ENCODE results near the gene NOD1. TPM values are rescaled to one million over a fixed set of nuclear protein-coding genes. Genes with fewer than 3 reads are reported as not detected.

The NOD1 gene
- total and polyA plus RNA-seq, 3 donors from 2014 or later = 4.6 to 12.9 (median 11.9) TPM

DNA sequence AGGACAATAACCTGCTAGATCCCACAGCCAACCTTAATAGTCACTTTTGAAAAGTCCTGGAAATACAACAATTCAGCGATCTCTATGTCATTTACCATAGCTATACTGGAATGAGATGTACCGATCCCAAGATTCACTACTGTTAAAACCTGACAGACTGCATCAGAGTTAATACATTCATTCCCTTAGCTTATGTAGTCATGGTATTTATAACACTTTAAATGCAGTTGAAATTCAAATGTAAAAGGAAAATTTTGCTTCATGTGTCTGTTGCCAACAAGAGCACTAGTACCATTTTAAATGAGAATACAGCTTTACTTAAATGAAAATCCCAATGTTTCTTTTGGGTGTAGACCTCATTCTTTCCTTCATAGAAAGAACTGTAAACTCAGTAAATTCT lies 37.2 kb upstream of the NOD1 start:
- 95 to 100% methylated on average over 2 of the region's 2 CpGs for WGBS, 2 donors
- Histone ChIP-seq H3K9me3 (no peaks in the 10 kb centered on the region), H3K27me3 (no peaks in the 10 kb centered on the region), H3K27ac (no peak overlapping the region), H3K4me3 (no peak overlapping the region), H3K36me3 (ENCODE audit: low read depth, missing control alignments) (no peaks in the 10 kb centered on the region), H3K4me1 (no peaks in the 10 kb centered on the region)
- TF ChIP-seq, protein P1, sequence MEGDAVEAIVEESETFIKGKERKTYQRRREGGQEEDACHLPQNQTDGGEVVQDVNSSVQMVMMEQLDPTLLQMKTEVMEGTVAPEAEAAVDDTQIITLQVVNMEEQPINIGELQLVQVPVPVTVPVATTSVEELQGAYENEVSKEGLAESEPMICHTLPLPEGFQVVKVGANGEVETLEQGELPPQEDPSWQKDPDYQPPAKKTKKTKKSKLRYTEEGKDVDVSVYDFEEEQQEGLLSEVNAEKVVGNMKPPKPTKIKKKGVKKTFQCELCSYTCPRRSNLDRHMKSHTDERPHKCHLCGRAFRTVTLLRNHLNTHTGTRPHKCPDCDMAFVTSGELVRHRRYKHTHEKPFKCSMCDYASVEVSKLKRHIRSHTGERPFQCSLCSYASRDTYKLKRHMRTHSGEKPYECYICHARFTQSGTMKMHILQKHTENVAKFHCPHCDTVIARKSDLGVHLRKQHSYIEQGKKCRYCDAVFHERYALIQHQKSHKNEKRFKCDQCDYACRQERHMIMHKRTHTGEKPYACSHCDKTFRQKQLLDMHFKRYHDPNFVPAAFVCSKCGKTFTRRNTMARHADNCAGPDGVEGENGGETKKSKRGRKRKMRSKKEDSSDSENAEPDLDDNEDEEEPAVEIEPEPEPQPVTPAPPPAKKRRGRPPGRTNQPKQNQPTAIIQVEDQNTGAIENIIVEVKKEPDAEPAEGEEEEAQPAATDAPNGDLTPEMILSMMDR (IDR thresholded peaks at IDR 0.05) = no peak
- TF ChIP-seq POLR2A (IDR thresholded peaks at IDR 0.05) = no peak
- no peak for DNase-seq
- intact Hi-C loops (cut with DNase I; ENCODE audit: low total_unique reads) = no loop called here

DNA sequence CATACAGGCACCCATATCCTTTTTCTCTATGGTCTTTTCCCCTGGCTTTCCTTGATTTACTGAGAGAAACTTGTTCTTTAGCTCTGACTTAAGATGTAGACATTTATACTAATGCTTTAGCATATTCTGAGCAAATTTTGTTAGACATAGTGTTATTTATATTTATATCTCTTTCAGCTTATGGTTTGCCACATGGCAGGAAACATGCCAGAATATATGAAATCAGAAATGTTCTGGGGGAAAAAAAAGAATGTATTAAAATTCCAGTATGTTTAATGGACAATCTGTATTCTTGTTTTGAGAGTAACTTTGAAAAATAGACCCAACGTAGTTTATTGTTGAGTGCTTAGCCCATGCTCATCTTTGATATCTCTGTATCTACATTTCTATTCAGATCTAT lies 36.2 kb upstream of the NOD1 start:
- no peak overlapping the region for H3K27ac ChIP-seq
- TF ChIP-seq POLR2A (IDR thresholded peaks at IDR 0.05) = no peak
- TF ChIP-seq, protein P1 (IDR thresholded peaks at IDR 0.05) = no peak
- no peak for DNase-seq
- WGBS, 2 donors = 95 to 96% methylated on average over 1 of the region's 1 CpG
- H3K4me3 ChIP-seq = no peak overlapping the region
- intact Hi-C loops (cut with DNase I; ENCODE audit: low total_unique reads) = no loop called here
- no peaks in the 10 kb centered on the region for H3K9me3 ChIP-seq
- H3K4me1 ChIP-seq = no peaks in the 10 kb centered on the region
- H3K36me3 ChIP-seq (ENCODE audit: low read depth, missing control alignments) = no peaks in the 10 kb centered on the region
- H3K27me3 ChIP-seq = no peaks in the 10 kb centered on the region

DNA sequence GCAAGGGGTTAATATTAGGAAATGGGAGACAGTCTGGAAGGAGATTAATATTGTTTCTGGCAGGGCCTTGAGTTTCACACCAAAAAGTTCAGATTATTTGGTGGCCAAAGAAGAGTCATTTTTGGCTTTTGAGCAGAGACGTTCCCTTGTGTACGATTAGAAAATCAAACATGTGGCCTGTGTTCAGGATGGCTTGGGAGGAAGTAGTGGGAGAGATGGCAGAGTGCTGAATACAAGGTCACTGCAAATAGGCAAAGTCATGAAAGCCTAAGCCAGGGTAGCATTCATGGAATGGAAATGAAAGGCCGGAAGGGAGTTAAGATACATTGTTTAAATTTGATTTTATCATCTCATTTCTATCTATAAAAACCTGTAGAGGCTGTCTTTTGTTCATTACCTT lies 35.6 kb upstream of the NOD1 start:
- H3K9me3 ChIP-seq = no peaks in the 10 kb centered on the region
- no peaks in the 10 kb centered on the region for H3K36me3 ChIP-seq (ENCODE audit: low read depth, missing control alignments)
- intact Hi-C loops (cut with DNase I; ENCODE audit: low total_unique reads) = no loop called here
- H3K4me1 ChIP-seq = no peaks in the 10 kb centered on the region
- TF ChIP-seq POLR2A (IDR thresholded peaks at IDR 0.05) = no peak
- TF ChIP-seq, protein P1 (IDR thresholded peaks at IDR 0.05) = no peak
- no peak overlapping the region for H3K27ac ChIP-seq
- WGBS, 2 donors = 38 to 49% methylated on average over 3 of the region's 3 CpGs
- no peak for DNase-seq
- H3K4me3 ChIP-seq = no peak overlapping the region
- H3K27me3 ChIP-seq = no peaks in the 10 kb centered on the region

DNA sequence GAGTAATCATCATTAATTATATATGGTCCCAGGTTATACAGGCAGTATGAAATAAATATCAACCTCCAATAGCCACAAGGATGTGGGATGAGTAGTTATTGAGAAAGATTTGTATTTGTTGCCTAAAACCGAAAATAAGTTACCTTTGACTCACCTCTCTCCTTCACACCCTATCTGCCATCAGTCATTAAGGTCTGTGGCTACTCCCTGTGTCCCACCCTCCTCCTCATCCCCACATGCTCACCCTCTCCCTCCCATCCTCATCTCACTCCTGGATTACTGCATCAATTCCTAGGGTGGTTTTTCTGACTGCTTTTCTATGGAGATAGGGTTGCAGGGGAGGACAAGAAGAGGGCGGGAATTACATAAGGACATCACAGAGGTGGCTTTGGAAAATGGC lies 35.2 kb upstream of the NOD1 start:
- Histone ChIP-seq H3K9me3 (no peaks in the 10 kb centered on the region), H3K36me3 (ENCODE audit: low read depth, missing control alignments) (no peaks in the 10 kb centered on the region), H3K4me1 (no peaks in the 10 kb centered on the region), H3K27ac (no peak overlapping the region), H3K4me3 (no peak overlapping the region), H3K27me3 (no peaks in the 10 kb centered on the region)
- 72 to 77% methylated on average over 2 of the region's 2 CpGs for WGBS, 2 donors
- intact Hi-C loops (cut with DNase I; ENCODE audit: low total_unique reads) = no loop called here
- DNase-seq = no peak
- TF ChIP-seq, protein P1 (IDR thresholded peaks at IDR 0.05) = no peak
- TF ChIP-seq POLR2A (IDR thresholded peaks at IDR 0.05) = no peak

DNA sequence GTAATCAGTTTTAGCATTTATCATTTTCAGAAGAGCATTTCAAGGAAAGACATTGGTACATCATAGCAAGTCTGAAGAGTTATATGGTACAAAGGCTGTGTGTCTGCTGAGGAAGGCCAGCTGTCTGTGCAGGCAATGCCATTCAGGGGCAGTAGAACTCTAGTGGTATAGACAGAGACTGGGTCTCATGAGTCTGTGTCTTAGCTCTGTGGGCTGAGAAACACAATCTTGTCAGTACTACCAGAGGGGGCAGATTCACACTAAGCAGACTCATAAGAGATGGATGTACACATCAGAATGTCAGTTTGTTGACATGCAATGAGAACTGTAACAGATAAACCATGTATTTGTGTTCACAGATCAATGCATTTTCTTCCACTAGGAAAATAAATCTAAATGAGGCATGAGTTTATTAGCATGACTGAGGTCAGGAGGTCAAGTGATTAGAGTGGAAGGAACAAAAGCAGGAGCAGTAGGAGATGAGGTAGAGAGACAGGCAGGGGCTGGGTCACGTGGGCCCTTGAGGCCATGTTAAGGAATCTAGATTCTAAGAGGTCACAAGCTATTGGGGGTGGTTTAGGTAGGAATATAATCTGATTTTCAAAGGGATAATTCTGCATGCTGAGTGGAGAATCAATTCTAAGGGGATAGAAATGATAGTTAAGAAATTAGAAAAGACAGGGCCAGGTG lies 33.5 kb upstream of the NOD1 start:
- no peaks in the 10 kb centered on the region for H3K27me3 ChIP-seq
- TF ChIP-seq POLR2A (IDR thresholded peaks at IDR 0.05) = no peak
- TF ChIP-seq, protein P1 (IDR thresholded peaks at IDR 0.05) = no peak
- H3K9me3 ChIP-seq = no peaks in the 10 kb centered on the region
- H3K4me3 ChIP-seq = no peak overlapping the region
- intact Hi-C loops (cut with DNase I; ENCODE audit: low total_unique reads) = no loop called here
- H3K27ac ChIP-seq = no peak overlapping the region
- H3K4me1 ChIP-seq = no peaks in the 10 kb centered on the region
- 93 to 94% methylated on average over 1 of the region's 1 CpG for WGBS, 2 donors
- no peak for DNase-seq
- H3K36me3 ChIP-seq (ENCODE audit: low read depth, missing control alignments) = no peaks in the 10 kb centered on the region
